MG63 (cell line): ENCODE data around the gene CIAPIN1. TPM values are rescaled to one million over a fixed set of nuclear protein-coding genes. Genes with fewer than 3 reads are reported as not detected.
A peak's percentile ranks its signal among the peaks of the same experiment; 100 is the strongest.

Experiments
- DNase-seq: peaks from one replicate; pipeline ENCODE4 v3.0.0-alpha.2; 2020
- H3K27me3 ChIP-seq: fragments of 250-450 bp; sonication (Bioruptor Pico); 2 replicates; pipeline ENCODE4 v1.5.1; 2020; ENCODE audit warnings: mild to moderate bottlenecking, moderate library complexity
- H3K36me3 ChIP-seq: fragments of 250-450 bp; sonication (Bioruptor Pico); 2 replicates; pipeline ENCODE4 v1.5.1; 2020; ENCODE audit warnings: mild to moderate bottlenecking, moderate library complexity
- H3K4me3 ChIP-seq: fragments of 250-450 bp; sonication (Bioruptor Pico); 2 replicates; pipeline ENCODE4 v1.5.1; 2020; ENCODE audit warnings: mild to moderate bottlenecking, moderate library complexity
- H3K9me3 ChIP-seq: fragments of 250-450 bp; sonication (Bioruptor Pico); 2 replicates; pipeline ENCODE4 v1.5.1; 2020; ENCODE audit warnings: mild to moderate bottlenecking, moderate library complexity
- total RNA-seq: library from RNA; depleted of rRNA; stranded (reverse); fragments of >200 nt; shearing (Covaris generic); gene quantifications from 2 replicates; pipeline ENCODE4 v1.2.3, GENCODE V29; 2014; ENCODE audit warnings: low replicate concordance

Gene CIAPIN1
- total RNA-seq, 1 experiment from 2014 or later: 277 TPM

DNA sequence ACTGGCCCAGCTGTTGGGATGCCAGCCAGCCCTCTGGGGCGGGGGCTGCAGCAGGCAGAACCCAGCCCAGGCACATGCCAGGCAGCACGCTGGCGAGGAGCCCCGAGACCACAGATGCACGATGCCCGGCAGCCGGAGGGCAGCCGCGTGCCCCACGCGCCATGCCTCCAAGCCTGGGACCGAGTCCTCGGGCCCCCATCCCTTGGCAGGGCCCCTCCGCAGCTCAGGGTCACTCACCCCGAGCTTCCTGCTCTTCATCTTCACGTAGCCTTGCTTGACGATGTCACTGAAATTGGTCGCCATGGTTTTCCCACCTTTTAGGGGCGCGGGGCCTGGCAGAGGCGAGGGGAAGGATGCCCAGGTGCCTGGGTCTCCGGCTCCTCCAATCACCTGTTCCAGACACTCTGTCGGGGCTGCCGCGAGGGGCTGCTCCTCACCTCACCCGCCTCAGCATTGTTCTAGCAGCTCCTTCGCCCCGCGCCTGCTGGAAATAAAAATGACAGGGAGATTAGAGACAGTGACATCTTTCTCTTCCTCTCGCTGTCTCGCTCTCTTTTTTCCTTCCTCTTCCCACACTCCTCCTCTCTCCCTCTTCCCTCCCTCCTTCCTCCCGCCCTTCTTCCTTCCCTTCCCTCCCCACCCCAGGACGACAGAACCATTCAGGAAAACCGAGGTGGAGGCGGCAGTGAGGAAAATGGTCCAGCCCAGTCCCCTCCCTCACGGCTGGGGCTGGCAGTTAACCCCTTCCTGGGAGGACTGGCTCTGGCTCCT lies 32.2 kb upstream of the CIAPIN1 start:
- DNase-seq: no peak
- Histone ChIP-seq H3K27me3 (no peaks in the 10 kb centered on the region), H3K4me3 (no peak overlapping the region)

DNA sequence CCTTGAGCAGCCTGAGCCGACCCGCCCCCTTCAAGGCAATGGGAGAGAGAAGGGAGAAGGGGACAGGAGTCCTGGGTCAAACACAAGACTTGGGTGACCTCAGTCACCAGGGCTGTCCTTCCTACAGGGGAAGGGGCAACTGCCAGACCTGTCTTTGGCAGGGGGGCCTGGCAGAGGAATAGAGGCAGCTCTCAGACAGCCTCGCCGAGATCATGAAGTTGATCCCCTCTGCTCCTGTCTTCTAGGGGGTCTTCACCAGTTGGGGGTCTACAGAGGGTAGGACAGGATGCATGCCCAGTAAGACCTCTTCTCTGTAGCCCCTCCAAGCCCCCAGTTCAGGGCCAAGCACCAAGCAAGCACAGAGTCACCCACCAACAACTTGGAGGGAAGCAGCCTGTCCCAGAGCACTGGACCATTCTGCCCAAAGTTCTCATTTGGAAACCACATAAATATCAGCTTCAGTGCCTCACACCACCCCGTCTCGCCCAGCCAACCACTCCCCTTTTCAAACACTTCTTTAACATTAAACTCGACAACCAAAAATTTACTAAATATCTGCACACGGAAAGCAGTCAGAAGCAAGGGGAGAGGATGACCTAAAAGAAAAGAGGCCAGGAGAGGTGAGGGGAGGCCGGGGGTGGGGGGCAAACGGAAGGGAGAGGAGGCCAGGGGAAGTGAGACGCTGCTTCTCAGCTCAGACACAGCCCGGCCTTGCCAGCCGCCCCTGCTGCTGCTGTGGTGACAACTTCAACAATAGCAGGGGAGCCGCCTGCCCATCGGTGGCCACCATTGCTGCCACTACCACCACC lies 31.4 kb upstream of the CIAPIN1 start:
- Histone ChIP-seq H3K9me3 (no peaks in the 10 kb centered on the region), H3K4me3 (no peak overlapping the region), H3K36me3 (peaks cover 3% of the 10 kb centered on the region; the same call in 1 of the 2 replicates), H3K27me3 (no peaks in the 10 kb centered on the region)
- no peak for DNase-seq

More for the DNA sequence above, 32.2 kb upstream of the CIAPIN1 start:
- H3K36me3 ChIP-seq: no peaks in the 10 kb centered on the region
- H3K9me3 ChIP-seq: no peaks in the 10 kb centered on the region

DNA sequence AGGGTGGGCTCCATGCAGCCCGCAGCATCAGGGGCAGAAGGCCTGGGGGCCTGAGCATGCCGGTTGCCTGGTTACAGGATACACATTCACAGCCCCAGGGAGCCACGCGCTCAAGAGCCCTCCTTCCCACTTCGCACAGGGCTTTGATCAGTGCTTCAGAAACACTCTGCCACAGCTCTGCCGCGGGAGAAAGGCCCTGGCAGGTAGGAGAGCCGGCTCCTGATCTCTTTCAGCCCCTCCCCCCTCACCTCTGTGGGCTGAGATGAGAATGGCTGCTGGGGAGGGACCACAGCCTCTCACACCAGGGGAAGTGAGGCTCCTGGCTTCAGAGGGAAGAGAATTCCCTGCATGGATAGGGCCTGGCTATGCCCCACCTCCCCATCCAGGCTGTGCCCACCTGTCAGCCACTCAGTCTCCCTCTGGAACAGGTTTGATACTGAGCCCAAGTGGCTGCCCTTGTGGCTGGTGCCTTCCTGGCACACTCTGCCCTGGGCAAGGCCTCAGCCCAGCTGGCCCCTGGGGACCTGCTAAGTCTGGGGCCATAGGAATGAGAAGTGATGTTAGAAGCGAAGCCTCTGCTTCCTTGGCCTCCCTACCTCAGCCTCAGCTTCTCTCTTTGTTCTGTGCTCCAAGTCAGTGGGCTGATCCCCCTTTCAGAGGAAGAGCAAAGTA lies 30.5 kb upstream of the CIAPIN1 start:
- peaks cover 4% of the 10 kb centered on the region for H3K36me3 ChIP-seq
- no peak for DNase-seq
- no peaks in the 10 kb centered on the region for H3K27me3 ChIP-seq
- no peak overlapping the region for H3K4me3 ChIP-seq
- no peaks in the 10 kb centered on the region for H3K9me3 ChIP-seq

DNA sequence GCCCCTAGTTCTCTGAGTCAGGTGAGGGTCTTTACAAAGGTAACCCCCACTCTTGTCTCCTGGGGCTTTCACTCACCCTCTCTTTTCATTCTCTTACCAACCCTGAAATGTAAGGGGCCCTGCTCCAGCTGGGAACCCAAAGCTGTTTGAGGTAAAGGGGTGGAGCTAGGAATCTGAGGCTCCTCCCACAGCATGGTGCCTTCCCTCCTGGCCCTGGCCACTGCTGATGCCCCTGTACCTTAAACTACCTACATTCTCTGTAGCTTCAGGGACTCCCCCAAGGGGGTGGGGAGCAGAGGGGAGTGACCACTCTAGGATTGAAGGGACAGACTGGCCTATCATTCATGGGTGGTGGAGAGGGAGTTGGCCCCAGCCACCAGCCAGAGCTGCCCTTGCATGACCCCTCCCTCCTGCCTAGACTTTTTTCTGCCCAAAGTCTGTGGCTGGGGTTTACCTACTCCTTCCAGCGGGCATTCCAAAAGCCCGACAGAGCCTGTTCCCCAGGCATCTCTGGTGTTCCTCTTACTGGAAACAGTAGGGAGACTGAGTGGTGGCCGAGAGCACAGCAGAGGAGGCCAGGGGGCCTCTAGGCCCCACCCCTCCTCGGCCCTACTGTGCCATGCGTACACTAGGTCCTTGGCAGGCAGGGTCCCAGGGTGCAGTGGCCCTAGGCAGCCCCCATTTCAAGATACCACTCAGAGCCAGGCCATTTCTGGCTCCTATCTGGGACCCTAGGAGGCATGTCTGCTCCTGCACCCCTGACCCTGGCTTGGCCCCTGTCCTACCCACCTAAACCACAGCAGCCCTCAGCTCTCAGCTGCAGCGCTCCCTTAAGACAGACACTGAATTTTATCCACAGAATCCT lies 29.6 kb upstream of the CIAPIN1 start:
- Histone ChIP-seq H3K27me3 (no peaks in the 10 kb centered on the region), H3K36me3 (peaks cover 13% of the 10 kb centered on the region), H3K4me3 (no peak overlapping the region)

DNA sequence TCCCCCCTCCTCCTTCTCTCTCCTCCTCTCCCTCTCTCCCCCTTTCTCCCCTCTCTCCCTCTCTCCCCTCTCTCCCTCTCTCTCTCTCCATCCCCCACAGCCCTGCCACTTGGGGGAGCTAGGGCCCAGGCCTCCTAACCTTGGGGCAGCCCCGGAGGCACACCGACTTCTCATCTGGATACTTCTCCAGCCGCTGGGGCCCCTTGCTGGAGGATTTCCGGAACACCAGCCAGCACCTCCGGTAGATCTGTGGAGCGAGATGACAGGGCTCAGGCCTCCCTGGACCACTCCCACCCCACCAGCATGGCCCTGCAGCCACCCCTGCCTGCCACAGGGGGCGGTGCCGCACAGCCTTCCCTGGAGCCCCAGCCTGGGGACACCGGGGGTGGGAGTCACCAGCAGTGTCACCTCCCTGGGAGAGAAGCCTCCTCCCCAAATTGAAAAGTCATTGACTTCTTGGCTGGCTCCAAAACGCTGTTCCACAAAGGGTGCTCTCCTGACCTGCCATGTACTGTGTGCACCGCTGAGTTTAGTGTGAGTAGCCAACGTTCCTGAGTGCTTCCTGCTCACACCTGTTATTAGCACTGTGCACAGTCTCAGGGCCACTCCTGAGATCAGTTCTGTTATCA lies 28.6 kb upstream of the CIAPIN1 start:
- Histone ChIP-seq H3K27me3 (no peaks in the 10 kb centered on the region), H3K4me3 (no peak overlapping the region), H3K9me3 (no peaks in the 10 kb centered on the region), H3K36me3 (peaks cover 21% of the 10 kb centered on the region)
- peak; percentile 61 for DNase-seq

More for the DNA sequence above, 29.6 kb upstream of the CIAPIN1 start:
- H3K9me3 ChIP-seq: no peaks in the 10 kb centered on the region
- no peak for DNase-seq

DNA sequence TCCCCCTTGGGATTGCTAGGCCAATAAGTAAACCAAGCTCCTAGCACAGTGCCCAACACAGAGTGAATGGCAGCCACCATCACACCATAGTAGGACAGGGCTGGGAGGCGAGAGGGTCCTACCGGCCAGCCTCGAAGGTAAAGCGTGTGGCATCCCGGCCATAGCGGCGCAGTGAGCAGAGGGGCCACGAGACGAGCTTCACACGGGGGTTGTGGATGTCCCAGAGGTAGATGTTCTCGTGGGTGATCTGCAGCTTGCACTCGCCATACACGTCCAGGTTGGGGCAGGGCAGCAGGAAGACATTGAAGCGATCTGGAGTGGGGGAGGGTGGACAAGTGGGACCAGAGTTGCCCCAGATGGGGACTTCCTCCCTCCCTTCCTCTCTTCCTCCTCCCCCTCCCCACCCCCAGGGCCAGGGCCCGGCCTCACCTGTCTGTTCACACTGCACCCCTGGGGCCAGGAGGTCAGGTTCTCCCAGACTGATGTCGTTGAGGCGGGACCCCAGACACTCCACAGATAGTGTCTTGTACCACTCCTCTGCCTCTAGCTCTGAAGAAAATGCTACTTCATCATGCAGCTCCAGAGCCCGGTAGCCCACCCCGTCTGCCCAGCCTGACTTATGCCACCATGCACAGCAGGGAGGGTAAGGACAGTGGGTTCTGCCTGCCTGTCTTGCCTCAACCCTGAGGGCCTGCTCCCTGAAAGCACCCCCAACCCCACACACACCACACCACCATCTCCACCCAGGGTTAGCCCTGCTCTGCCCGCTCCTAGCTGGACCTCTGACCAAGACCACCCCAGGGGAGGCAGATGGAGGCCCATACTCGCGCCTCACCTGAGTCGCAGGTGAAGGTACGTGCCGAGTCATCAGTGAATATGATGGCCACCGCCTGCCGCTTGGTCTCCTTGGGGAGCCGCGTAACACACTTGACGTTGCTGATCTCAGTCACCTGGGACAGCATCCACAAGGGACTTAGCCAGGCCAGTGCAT lies 27.8 kb upstream of the CIAPIN1 start:
- peaks cover 30% of the 10 kb centered on the region for H3K36me3 ChIP-seq
- no peaks in the 10 kb centered on the region for H3K9me3 ChIP-seq
- H3K4me3 ChIP-seq: no peak overlapping the region
- no peak for DNase-seq
- no peaks in the 10 kb centered on the region for H3K27me3 ChIP-seq

DNA sequence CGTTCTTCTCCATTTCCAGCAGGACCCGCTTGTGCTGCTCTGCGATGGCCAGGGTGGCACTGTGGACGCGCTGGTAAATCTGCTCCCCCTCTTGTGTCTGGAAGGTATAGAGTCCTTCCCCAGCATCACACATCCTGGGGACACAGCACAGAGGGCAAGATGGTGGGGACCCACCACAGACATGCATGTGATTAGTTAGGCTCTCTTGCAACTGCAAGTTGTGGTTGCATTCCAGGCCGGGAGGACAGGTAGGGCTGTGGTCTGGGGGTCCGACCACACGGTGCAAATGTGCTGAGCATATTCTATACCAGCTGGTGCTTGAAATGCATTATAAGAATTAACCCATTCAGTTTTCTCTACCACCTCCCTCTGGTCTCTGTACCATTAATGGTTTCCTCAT lies 26.7 kb upstream of the CIAPIN1 start:
- Histone ChIP-seq H3K27me3 (no peaks in the 10 kb centered on the region), H3K36me3 (peaks cover 40% of the 10 kb centered on the region), H3K9me3 (no peaks in the 10 kb centered on the region), H3K4me3 (no peak overlapping the region)
- DNase-seq: no peak

DNA sequence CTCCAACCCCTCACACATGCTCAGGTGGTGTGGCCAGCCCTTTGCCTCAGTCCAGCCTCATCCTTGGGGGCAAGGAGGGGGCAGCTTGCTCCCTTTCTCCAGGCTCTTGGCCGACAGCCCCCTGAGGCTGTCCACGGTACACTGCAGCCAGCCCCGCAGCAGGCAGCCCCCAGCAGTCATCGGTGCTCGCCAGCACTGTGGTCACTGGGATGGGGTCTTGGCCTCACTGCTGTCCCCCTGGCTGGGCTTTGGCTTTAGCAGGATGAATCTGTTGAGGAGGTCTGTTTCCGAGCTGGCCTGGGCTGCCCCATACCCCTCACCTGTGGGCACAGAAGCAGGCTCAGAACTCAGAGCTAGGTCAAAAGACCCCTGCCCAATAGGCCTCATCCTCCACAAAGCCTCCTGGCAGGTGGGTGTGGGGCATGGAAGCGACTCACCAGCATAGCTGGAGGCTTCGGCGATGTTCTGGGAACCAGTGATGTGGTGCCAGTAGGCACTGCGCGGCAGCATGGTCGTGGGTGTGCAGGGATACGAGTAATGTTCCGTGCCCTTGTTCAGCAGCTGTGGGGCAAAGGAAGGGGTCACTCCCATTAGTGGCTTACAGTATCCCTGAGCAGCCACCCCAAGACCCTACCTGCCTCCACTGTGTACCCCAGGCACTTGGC lies 26.1 kb upstream of the CIAPIN1 start:
- Histone ChIP-seq H3K4me3 (no peak overlapping the region), H3K27me3 (no peaks in the 10 kb centered on the region), H3K36me3 (peaks cover 46% of the 10 kb centered on the region), H3K9me3 (no peaks in the 10 kb centered on the region)
- DNase-seq: peak; percentile 37

DNA sequence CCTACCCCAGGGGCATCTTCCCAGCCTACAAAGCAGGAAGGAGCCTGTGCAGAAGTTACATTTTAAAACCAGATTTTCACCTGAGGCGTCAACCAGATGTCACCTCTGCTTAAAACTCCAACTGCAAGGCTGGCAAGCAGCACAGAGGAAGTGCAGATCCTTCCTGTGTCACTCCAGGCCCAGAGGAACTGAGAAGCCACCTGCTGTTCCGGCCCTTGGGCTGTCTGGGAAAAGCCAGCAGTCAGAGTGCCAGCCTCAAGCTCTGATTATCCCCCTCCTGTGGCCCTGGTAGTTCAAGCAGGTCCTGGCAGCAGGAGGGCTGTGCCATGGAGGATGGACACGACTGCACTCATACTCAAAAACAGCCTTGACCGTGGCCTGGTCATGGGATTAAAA lies 25.5 kb upstream of the CIAPIN1 start:
- Histone ChIP-seq H3K27me3 (no peaks in the 10 kb centered on the region), H3K36me3 (peaks cover 53% of the 10 kb centered on the region), H3K4me3 (no peak overlapping the region), H3K9me3 (no peaks in the 10 kb centered on the region)
- DNase-seq: no peak

DNA sequence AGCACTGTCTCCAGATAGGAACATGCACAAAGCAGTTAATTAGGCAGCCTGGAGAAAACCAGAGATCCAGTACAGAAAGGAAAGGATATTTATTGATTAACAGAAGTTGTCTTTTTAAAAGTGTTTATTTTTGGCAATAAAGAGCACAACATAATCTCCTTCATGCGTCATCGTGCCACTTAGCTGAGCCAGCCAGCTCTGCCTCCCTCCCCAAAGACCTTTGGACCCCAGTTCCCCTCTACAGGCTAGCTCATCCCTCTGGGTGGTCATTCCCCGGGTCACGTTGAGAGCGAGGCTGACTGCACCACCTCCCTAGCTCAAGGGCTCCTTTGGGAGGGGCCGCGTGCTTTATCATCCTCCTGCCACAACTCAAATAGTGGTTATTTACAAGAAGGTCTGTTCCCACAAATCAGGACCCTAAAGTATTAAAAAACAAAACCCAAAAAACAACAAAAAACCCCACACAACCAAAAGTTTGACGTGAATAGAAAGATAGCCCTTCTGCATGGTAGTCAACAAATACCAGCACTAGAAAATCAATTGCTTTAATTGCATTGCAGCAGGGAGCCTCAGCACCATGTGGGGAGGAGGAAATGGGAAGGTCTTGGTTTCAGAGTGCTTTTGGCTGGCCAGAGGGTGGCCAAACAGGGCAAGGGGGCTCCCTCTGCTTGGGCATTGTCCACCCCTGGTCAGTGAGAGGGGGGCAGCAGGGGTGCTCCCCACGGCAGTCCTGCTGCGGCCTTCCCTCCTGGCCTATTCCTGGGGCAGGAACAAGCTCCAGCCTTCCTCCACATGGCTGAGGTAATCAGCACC lies 24.9 kb upstream of the CIAPIN1 start:
- DNase-seq: no peak

DNA sequence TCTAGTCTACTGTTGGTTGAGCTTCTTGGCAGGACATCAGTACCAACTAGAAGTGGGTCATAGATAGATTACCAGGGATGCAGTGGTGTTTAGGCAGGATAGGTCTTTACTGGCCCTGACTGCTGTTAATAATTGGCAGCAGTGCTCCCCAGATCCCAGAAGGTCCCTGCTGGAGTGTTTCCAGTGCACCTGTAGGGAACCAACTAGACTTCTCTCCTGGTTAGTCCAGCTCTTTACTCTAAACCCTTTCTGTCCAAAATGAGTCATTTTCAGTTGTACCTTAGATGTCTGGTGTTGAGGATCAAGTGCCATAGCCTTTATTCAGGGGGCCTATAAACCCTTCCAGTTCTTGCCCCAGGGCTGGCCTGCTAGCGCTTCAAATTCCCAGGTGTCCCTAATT lies 24.0 kb upstream of the CIAPIN1 start:
- Histone ChIP-seq H3K9me3 (no peaks in the 10 kb centered on the region), H3K36me3 (peaks cover 67% of the 10 kb centered on the region), H3K4me3 (no peak overlapping the region), H3K27me3 (no peaks in the 10 kb centered on the region)
- DNase-seq: no peak

More for the DNA sequence above, 24.9 kb upstream of the CIAPIN1 start:
- Histone ChIP-seq H3K27me3 (no peaks in the 10 kb centered on the region), H3K36me3 (peaks cover 59% of the 10 kb centered on the region), H3K4me3 (no peak overlapping the region), H3K9me3 (no peaks in the 10 kb centered on the region)

DNA sequence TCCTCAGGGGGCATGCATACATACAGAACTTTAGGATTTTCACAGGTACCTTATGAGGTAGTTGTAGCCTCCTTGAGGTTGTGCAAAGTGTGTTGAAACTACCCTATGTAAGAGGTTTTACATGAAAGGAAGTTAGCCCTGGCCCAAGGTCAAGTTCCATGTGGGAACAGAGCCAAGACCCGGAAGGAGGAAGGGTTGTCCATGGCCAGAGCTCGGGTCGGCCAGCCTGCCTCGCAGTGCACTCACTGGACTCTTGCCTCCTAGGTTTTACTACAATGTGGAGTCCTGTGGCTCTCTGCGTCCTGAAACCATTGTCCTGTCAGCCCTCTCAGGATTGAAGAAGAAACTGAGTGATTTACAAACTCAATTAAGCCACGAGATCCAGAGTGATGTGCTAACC lies 23.5 kb upstream of the CIAPIN1 start:
- Histone ChIP-seq H3K9me3 (no peaks in the 10 kb centered on the region), H3K4me3 (no peak overlapping the region), H3K36me3 (peaks cover 72% of the 10 kb centered on the region), H3K27me3 (no peaks in the 10 kb centered on the region)
- DNase-seq: no peak

DNA sequence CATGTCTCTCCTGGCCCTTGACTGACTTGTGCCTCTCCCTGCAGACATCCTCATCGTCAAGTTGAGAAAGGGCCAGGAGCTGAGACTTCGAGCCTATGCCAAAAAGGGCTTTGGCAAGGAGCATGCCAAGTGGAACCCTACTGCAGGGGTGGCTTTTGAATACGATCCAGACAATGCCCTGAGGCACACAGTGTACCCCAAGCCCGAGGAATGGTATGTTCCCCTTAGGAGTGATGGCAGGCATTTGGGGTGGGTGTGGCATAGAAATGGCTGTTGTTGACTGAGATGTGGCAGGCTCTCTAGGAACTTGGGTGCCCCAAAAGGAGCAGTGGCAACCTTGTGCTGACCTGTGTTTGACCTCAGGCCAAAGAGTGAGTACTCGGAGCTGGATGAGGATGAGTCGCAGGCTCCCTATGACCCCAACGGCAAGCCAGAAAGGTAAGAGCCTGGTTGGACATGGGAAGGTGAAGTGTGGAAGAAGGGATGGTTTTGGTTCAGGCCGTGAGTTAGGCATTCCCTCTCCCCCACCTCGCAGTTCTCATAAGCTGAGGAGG lies 22.8 kb upstream of the CIAPIN1 start:
- Histone ChIP-seq H3K36me3 (peaks cover 79% of the 10 kb centered on the region), H3K27me3 (no peaks in the 10 kb centered on the region), H3K9me3 (no peaks in the 10 kb centered on the region), H3K4me3 (no peak overlapping the region)
- DNase-seq: no peak

DNA sequence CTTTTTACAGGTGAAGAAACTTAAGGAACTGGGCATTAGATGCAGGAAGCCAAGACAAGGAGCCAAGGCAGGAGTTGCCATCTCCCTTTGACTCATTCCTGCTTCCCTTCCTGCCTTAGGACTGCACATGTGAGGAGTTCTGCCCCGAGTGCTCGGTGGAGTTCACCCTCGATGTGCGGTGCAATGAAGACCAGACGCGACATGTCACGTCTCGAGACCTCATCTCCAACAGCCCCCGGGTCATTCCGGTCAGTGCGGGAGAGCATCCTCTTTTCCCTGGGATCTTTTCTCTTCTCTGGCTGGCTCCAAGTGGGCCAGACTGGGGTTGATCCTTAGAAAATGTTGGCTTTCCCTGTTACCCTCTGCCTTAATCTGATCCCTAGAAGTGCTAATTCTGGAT lies 21.9 kb upstream of the CIAPIN1 start:
- no peaks in the 10 kb centered on the region for H3K9me3 ChIP-seq
- no peak for DNase-seq
- no peak overlapping the region for H3K4me3 ChIP-seq
- H3K36me3 ChIP-seq: peaks cover 87% of the 10 kb centered on the region
- H3K27me3 ChIP-seq: no peaks in the 10 kb centered on the region
